Endothelial cell (in vitro differentiated cells): ENCODE data around the gene GDF11. TPM values are rescaled to one million over a fixed set of nuclear protein-coding genes. Genes with fewer than 3 reads are reported as not detected.

Experiments
- DNase-seq: peaks from one replicate; pipeline ENCODE4 v3.0.0; 2021; ENCODE audit warnings: low spot score
- H3K27ac Mint-ChIP-seq: one replicate; pipeline ENCODE4 v1.8.0; 2021; ENCODE audit warnings: mixed read lengths, inconsistent platforms; ENCODE audit not compliant: unreplicated experiment
- H3K27me3 Mint-ChIP-seq: one replicate; pipeline ENCODE4 v1.8.0; 2021; ENCODE audit warnings: mild to moderate bottlenecking, moderate library complexity, mixed read lengths, inconsistent platforms; ENCODE audit not compliant: unreplicated experiment
- H3K36me3 Mint-ChIP-seq: one replicate; pipeline ENCODE4 v1.8.0; 2021; ENCODE audit warnings: mild to moderate bottlenecking, low read depth, mixed read lengths, inconsistent platforms; ENCODE audit not compliant: unreplicated experiment
- H3K4me1 Mint-ChIP-seq: one replicate; pipeline ENCODE4 v1.8.0; 2021; ENCODE audit warnings: mild to moderate bottlenecking, mixed read lengths, inconsistent platforms; ENCODE audit not compliant: unreplicated experiment
- H3K4me3 Mint-ChIP-seq: one replicate; pipeline ENCODE4 v1.8.0; 2021; ENCODE audit warnings: mild to moderate bottlenecking, mixed read lengths, inconsistent platforms; ENCODE audit not compliant: unreplicated experiment
- H3K9me3 Mint-ChIP-seq: one replicate; pipeline ENCODE4 v1.8.0; 2021; ENCODE audit warnings: mixed read lengths, inconsistent platforms; ENCODE audit not compliant: unreplicated experiment
- CTCF ChIP-seq: fragments of 200-600 bp; sonication (generic); IDR thresholded peaks from one replicate; pipeline ENCODE4 v1.5.0; 2021; ENCODE audit warnings: antibody characterized with exemption; ENCODE audit not compliant: unreplicated experiment
- total RNA-seq: library from RNA; stranded (reverse); fragmentation: NEBNext Ultra II Directional; extraction: Animal tissue kit (Norgen Biotek cat#: 25700); gene quantifications from one replicate; pipeline ENCODE4 v1.2.1, GENCODE V29; 2021; ENCODE audit not compliant: unreplicated experiment

The GDF11 gene
- total RNA-seq, 1 donor from 2014 or later = 9.3 TPM

GRCh38 chr12:55795950-55796349 lies 53.0 kb downstream of the GDF11 start:
- no peak overlapping the region for H3K27ac Mint-ChIP-seq
- H3K9me3 Mint-ChIP-seq = no peaks in the 10 kb centered on the region
- no peak overlapping the region for H3K4me3 Mint-ChIP-seq
- H3K27me3 Mint-ChIP-seq = no peaks in the 10 kb centered on the region
- no peaks in the 10 kb centered on the region for H3K4me1 Mint-ChIP-seq
- H3K36me3 Mint-ChIP-seq = peaks cover 21% of the 10 kb centered on the region
- DNase-seq = no peak
- no peak for TF ChIP-seq CTCF

- DNase-seq = peak; percentile 11
- Mint-ChIP-seq H3K36me3 (peaks cover 21% of the 10 kb centered on the region), H3K4me3 (no peak overlapping the region), H3K9me3 (no peaks in the 10 kb centered on the region), H3K4me1 (no peaks in the 10 kb centered on the region), H3K27me3 (no peaks in the 10 kb centered on the region), H3K27ac (no peak overlapping the region)
- TF ChIP-seq CTCF = peak; percentile 41
These were observed 54.1 kb downstream of the GDF11 start for GRCh38 chr12:55797068-55797467.

DNA sequence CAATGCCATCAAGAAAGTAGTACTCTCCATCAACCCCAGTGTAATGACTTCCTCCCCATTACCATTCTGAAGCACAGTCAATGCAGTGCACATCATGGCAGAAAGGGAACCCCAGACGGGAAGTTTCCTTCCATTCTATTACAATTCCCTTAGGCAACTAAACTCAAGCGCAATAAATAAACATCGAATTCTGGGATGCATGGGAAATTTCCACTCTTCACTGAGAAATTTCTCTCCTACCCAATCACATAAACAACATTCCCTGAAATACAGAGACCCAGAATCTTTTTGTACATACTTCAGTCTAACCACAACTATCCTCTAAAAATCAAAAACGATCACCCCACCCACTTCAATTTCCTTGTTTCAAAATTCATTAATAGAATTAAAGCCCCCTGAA lies 54.6 kb downstream of the GDF11 start:
- no peak for TF ChIP-seq CTCF
- H3K27ac Mint-ChIP-seq = no peak overlapping the region
- peaks cover 21% of the 10 kb centered on the region for H3K36me3 Mint-ChIP-seq
- no peak for DNase-seq
- H3K4me1 Mint-ChIP-seq = no peaks in the 10 kb centered on the region
- no peaks in the 10 kb centered on the region for H3K9me3 Mint-ChIP-seq
- no peaks in the 10 kb centered on the region for H3K27me3 Mint-ChIP-seq
- H3K4me3 Mint-ChIP-seq = no peak overlapping the region

Other genes with a start within 250 kb of the GDF11 start
- not detected for gene OR6C4, start 193.5 kb upstream of the GDF11 start, total RNA-seq
- gene OR2AP1, start 170.7 kb upstream of the GDF11 start, total RNA-seq = not detected
- gene OR10P1, start 106.2 kb upstream of the GDF11 start, total RNA-seq = not detected
- gene ITGA7, start 35.2 kb upstream of the GDF11 start, total RNA-seq = 4.0 TPM
- gene BLOC1S1, start 27.1 kb upstream of the GDF11 start, total RNA-seq = 66.5 TPM
- gene RDH5, start 22.7 kb upstream of the GDF11 start, total RNA-seq = 4.4 TPM
- gene CD63, start 14.1 kb upstream of the GDF11 start, total RNA-seq = 1,134 TPM
- gene SARNP, start 74.6 kb downstream of the GDF11 start, total RNA-seq = 76.6 TPM
- gene ORMDL2, start 74.9 kb downstream of the GDF11 start, total RNA-seq = 33.9 TPM
- gene DNAJC14, start 86.5 kb downstream of the GDF11 start, total RNA-seq = 32.5 TPM
- gene MMP19, start 99.8 kb downstream of the GDF11 start, total RNA-seq = 0.15 TPM
- 58.6 TPM for gene PYM1, start 184.8 kb downstream of the GDF11 start, total RNA-seq
- 70.1 TPM for gene DGKA, start 188.0 kb downstream of the GDF11 start, total RNA-seq
- gene PMEL, start 222.9 kb downstream of the GDF11 start, total RNA-seq = 136 TPM
- gene CDK2, start 223.7 kb downstream of the GDF11 start, total RNA-seq = 43.0 TPM
- gene RAB5B, start 231.0 kb downstream of the GDF11 start, total RNA-seq = 130 TPM